GM19463 (cell line): ENCODE results near the gene FANCE.

ENCODE experiments used
- ATAC-seq: cut with Tn5 transposase; IDR thresholded peaks from one replicate; pipeline ENCODE4 v1.9.1; 2021; ENCODE audit warnings: mild to moderate bottlenecking, moderate library complexity; ENCODE audit not compliant: unreplicated experiment

Gene FANCE

GRCh38 chr6:35483062-35483461 is 30.9 kb downstream of the FANCE start:
- ATAC-seq = no peak

DNA sequence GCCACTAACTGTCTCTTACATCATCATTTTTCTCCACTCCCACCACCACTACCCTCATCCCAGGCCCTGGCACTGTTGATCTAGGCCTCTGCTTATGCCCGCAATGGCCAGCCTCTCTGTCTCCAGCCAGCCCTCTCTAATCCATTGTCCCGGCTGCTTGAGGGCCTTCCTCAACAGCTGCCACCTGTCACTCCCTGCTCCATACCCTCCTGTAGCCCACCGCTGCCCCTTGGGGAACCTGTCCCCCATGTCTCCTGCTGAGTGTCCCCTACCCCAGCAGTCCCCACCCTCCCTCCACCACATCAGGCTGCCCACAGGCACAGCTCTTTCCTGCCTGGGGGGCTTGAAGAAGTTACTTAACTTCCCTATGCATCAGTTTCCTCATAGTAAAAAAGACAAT is 31.4 kb downstream of the FANCE start:
- ATAC-seq = no peak

- no peak for ATAC-seq
Observed at GRCh38 chr6:35483893-35484645, 31.9 kb downstream of the FANCE start.

GRCh38 chr6:35484921-35485392 is 32.8 kb downstream of the FANCE start:
- no peak for ATAC-seq

GRCh38 chr6:35485402-35485877 is 33.3 kb downstream of the FANCE start:
- ATAC-seq = no peak

DNA sequence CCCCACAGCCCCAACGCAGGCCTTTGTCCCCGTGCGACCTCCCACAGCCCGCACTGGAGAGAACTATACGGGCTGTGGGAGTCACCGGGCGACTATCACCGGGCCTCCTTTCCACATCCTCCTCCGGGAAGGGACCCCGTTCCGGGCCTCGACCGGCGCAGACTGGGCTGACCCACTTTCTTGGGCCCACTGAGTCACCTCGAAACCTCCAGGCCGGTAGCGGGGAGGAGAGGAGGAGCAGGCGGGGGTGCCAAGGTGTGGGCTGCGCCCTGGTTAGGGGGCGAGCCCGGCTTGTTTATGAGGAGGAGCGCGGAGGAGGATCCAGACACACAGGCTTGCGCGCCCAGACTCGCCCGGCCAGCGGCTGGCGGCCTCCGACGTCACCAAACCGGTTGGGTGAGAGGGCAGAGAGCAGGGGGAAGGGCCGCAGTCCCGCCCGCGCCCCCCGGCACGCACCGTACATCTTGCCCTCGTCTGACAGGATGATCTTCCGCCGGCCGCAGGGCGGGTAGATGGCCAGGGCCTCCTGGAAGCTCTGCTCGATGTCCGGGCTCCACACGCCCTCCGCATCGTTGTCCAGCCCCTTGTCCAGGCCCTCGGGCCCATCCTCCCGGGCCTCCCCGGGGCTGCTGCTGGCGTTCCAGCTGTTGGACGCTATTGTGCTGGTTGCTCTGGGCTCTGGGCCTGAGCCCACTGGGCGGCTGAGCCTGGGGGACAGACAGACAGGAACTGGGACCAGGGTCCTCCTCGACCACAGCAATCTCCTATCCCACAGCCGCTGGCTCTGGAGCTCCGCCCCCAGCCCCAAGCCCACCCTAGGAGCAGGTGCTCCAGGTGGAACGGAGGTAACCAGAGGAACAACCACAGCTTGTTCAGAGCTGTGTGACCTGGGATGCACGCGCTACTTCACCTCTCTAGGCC is 34.1 kb downstream of the FANCE start:
- no peak for ATAC-seq

DNA sequence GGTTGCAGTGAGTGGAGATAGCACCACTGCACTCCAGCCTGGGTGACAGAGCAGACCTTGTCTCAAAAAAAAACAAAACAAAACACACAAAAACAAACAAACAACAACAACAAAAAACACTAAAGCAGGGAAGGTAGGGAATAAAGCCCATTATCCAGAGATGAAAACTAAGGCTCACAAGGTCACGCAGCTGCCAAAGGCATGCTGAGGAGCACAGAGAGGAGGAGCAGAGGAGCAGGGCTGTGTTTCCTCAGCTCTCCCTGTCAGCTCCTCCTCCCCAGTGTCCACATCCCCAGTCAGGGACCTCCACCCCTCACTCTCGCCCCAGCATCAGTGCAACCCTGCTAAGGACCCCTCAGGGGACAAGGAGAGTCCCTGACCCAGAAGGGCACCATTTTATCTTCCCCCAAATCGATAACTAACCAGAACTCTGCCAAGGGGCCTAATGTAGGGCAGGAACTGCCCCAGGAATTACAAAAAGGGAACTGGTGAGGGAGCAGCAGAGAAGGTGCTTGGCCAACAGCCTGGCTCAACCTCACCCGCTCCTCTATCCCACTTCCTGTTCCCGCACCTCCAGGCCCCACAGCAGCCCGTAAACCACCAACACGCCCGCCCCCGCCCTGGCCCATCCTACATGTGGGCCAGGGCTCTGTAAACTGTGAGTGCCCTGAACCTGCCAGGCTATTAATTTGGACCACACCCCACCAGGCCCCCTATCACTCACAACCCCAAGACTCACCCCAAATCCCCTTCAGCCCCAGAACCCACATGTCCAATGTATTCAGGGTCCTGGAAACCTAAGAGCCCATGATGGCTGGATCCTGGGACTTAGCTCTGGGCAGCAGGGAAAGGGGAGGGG is 35.7 kb downstream of the FANCE start:
- no peak for ATAC-seq

DNA sequence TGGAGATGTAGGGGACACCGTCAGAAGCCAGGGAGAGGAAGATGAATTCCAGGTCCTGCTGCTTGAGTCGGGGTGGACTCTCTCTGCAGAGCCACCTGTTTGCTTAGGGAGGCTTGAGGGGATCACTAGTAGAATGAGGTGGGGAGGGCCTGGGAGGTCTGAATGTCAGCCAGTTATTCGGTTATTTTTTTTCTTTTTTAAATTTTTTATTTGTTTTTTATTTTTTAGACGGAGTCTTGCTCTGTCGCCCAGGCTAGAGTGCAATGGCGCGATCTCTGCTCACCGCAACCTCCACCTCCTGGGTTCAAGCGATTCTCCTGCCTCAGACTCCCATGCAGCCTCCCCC is 36.4 kb downstream of the FANCE start:
- no peak for ATAC-seq

GRCh38 chr6:35489066-35489465 is 36.9 kb downstream of the FANCE start:
- no peak for ATAC-seq

GRCh38 chr6:35489995-35490791 is 38.1 kb downstream of the FANCE start:
- no peak for ATAC-seq

DNA sequence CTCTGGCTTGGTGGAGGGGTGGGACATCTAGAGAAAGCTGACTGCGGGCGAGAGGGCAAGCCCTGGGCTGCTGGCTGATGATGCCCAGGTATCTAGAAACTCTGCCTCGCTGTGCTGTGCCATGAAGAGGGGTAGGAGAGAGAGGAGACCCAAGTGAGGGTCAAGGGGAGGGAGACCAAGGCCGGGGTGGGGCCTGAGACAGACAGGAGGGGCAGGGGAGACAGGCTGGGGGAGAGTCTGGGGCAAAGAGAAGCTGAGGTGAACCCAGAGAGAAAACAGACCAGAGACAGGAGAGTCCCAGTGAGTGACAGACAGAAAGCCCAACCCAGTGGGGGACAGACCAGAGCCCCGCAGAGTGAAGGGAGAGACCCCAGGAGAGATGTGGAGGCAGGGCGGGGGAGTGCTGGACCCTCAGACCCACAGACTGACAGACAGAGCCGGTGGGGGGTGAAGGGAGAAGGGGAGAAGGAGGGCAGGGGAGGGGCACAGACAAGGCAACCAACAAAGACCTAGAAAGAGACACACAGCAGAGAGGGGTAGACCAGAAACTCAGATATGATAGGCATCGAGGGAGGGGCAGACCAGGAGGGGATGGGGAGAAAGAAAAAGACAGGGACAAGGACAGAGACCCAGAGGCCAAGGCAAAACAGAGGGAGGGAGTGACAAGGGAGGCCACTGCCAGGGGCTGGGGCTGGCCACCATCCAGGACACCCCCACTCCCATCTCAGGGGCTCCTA is 38.9 kb downstream of the FANCE start:
- ATAC-seq = no peak

DNA sequence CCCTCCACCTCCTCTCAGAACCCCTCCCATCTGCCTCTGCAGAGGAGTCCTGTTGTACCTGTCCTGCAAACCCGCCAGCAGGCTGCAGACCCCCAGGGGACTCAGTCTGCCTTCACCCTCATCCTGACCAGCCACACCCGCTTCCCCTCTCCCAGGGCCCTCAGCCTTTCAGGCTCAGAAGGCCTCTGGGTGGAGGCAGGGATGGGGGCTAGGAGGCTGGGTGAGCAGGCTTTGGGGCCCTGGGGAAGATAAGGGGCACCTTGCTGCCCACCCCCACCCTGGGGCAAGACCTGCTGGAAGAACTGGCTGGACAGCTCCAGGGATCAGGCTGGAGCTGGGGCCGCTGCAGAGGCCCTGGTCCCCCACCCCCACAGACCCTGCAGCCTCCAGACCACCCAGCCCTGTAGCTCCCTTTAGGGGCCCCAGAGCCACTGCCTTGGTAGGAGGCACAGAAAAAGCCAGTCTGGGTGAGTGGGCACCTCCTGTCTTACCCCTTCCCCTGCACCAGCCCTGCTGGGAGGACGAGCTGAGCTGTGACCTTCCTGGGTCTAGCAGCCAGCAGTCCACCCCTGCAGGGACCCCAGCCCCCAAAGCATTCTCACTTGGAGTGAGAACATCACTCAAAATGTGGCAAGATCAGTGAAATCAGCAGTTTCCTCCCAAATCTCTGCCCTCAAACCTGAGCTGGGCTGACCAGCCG is 39.6 kb downstream of the FANCE start:
- no peak for ATAC-seq

DNA sequence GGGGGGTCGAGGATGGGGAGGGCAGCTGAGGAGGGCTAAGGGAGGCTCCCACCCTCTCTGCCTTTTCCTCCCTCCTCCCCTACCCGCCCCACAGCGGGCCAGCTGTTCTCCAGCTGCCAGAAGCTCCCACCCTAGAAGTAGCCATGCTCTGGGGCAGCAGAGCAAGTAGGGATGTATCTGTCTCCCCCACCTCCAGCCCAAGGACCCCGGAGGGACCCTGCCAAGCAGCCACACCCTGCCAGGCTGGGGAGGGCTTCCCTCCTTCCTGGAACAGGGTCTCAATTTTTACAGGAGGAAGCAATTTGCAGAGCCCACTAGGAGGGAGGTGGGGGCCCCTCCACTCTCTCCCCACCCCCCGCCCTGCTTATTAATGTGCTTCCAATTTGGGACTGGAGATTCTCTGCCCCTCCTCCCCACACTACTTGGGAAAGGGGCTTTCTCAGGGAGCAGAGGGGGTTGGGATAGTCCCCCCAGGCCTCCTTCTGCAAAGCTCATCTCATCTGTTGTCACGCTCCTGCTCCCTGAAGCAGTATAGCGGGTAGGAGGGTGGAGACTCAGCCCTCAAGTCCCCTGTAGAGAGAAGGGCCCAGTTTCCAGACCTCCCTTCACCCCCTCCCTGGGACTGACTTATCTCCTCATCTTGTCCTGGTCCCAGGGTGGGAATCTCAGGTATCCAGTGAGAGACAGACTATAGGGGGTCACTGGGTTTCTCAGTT is 40.3 kb downstream of the FANCE start:
- ATAC-seq = no peak

DNA sequence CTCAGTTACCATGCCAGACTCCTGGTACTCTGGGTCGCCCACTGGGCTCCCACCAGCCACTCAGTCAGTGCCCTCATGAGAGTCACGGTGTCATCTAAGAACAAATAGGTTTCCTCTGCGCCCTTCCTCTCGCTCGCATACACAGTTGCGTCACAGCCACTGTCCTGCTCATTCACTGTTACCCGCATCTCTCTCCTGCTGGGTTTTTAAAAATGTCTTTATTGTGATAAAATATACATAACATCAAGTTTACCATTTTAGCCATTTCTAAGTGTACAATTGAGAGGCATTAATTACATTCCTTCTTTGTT is 40.8 kb downstream of the FANCE start:
- no peak for ATAC-seq

DNA sequence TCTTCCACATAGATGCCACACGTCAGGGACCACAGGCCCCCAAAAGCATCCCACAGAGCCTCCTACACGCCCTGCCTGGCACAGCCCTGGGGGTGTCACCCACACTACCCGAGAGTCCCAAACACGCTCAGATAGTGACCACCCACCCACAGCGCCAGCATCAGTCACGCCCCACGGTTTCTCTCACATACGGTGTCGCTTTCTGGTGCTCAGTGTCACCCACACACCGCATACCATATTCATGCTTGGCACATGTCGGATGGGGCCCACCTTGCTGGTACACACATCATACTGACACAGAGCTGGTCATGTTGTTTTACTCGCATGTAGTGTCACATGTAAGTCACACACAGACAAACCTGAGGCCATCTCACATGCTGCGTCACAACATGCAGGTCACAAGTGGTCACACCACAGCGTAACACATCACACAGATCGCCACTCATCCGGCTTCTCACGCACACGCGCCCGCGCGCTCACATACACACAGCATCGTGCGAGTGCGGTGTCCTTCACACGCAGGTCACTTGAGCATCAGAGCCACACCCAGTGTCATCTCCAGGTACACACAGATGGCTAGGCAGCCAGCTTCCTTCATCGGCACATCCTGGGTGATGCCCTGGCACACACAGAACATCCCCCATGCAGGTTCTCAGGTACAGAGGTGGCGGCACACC is 41.3 kb downstream of the FANCE start:
- ATAC-seq = no peak

DNA sequence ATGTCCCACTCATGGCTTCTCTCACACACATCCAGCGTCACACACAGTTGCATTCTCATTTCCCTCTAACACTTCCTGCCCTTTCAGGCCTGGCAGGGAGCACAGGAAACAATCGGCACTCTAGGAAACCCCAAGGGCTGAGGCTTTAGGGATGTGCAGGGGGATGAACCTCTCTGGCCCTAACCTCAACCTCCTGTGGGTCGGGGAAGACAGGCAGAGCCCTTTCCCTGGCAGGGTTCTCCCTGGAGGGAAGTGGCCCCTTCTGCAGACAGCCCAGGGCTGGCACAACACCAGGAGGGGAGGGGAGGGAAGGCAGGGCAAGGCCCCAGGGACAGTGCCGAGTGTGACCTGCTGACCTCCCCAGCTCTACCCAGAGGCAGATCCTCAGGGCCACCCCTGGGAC is 42.0 kb downstream of the FANCE start:
- ATAC-seq = no peak

GRCh38 chr6:35495258-35496035 is 43.3 kb downstream of the FANCE start:
- no peak for ATAC-seq
